GM18873 (cell line): ENCODE data around the gene PRKCB.

Experiments used
- ATAC-seq: cut with Tn5 transposase; IDR thresholded peaks from one replicate; pipeline ENCODE4 v1.9.1; 2021; ENCODE audit warnings: mild to moderate bottlenecking, moderate library complexity, moderate number of reproducible peaks; ENCODE audit not compliant: unreplicated experiment, low FRiP score

PRKCB gene

GRCh38 chr16:23835390-23836077, at the start of gene PRKCB:
Gene PRKCB, plus strand, starts transcription at chr16:23835983.
- peak; percentile 62 for ATAC-seq

GRCh38 chr16:23786964-23787561, 48.7 kb upstream of the PRKCB start:
- ATAC-seq: no peak

GRCh38 chr16:23788685-23789084, 47.1 kb upstream of the PRKCB start:
- no peak for ATAC-seq

- no peak for ATAC-seq
Observed at GRCh38 chr16:23795378-23795777, 40.4 kb upstream of the PRKCB start.

GRCh38 chr16:23796941-23797340, 38.8 kb upstream of the PRKCB start:
- ATAC-seq: no peak

GRCh38 chr16:23801378-23801777, 34.4 kb upstream of the PRKCB start:
- no peak for ATAC-seq

GRCh38 chr16:23802776-23803175, 33.0 kb upstream of the PRKCB start:
- ATAC-seq: no peak

GRCh38 chr16:23803591-23804123, 32.1 kb upstream of the PRKCB start:
- no peak for ATAC-seq

- ATAC-seq: no peak
Observed at GRCh38 chr16:23807028-23807427, 28.8 kb upstream of the PRKCB start.

- no peak for ATAC-seq
Observed at GRCh38 chr16:23821467-23821866, 14.3 kb upstream of the PRKCB start.

- no peak for ATAC-seq
Observed at GRCh38 chr16:23821875-23822688, 13.7 kb upstream of the PRKCB start.

- no peak for ATAC-seq
Observed at GRCh38 chr16:23823475-23824384, 12.1 kb upstream of the PRKCB start.

GRCh38 chr16:23824909-23825308, 10.9 kb upstream of the PRKCB start:
- ATAC-seq: no peak

- ATAC-seq: no peak
Observed at GRCh38 chr16:23826528-23827045, 9.2 kb upstream of the PRKCB start.

GRCh38 chr16:23827057-23827456, 8.7 kb upstream of the PRKCB start:
- ATAC-seq: no peak

GRCh38 chr16:23829454-23829853, 6.3 kb upstream of the PRKCB start:
- ATAC-seq: no peak

GRCh38 chr16:23830276-23830675, 5.5 kb upstream of the PRKCB start:
- ATAC-seq: no peak

- ATAC-seq: no peak
Observed at GRCh38 chr16:23832882-23833281, 2.9 kb upstream of the PRKCB start.

GRCh38 chr16:23833504-23833903, 2.3 kb upstream of the PRKCB start:
- no peak for ATAC-seq
